RWPE2 (cell line): ENCODE results near the gene SERPINB6.
A peak's percentile ranks its signal among the peaks of the same experiment; 100 is the strongest.
"Not testable (repeated sequence)": the region's sequence is repeated elsewhere in the genome, so short reads cannot be mapped to it uniquely, and the experiment has no call there.

Experiments used
- ATAC-seq: fragments of 200-7000 bp; cut with Tn5 transposase; 3 replicates; pipeline ENCODE4 v1.9.1; 2021; ENCODE audit warnings: low read depth
- DNase-seq: peaks from one replicate; pipeline ENCODE4 v3.0.0-alpha.2; 2020; ENCODE audit warnings: low spot score
- H3K27ac ChIP-seq: fragments of 450-650 bp; 2 replicates; pipeline ENCODE4 v1.5.1; 2017; ENCODE audit warnings: mild to moderate bottlenecking; ENCODE audit not compliant: poor library complexity, severe bottlenecking
- H3K27me3 ChIP-seq: fragments of 250-450 bp; sonication (Bioruptor Pico); 2 replicates; pipeline ENCODE4 v1.5.1; 2021; ENCODE audit warnings: mild to moderate bottlenecking, moderate library complexity; ENCODE audit not compliant: insufficient read depth, poor library complexity, severe bottlenecking
- H3K36me3 ChIP-seq: fragments of 250-450 bp; sonication (Bioruptor Pico); 2 replicates; pipeline ENCODE4 v1.5.1; 2020; ENCODE audit warnings: low read depth, mild to moderate bottlenecking, moderate library complexity
- H3K4me1 ChIP-seq: fragments of 250-450 bp; sonication (Bioruptor Pico); 2 replicates; pipeline ENCODE4 v1.5.1; 2021; ENCODE audit warnings: mild to moderate bottlenecking, moderate library complexity; ENCODE audit not compliant: insufficient read depth, poor library complexity, severe bottlenecking
- H3K4me3 ChIP-seq: fragments of 250-450 bp; sonication (Bioruptor Pico); 2 replicates; pipeline ENCODE4 v1.5.1; 2021; ENCODE audit warnings: mild to moderate bottlenecking, moderate library complexity; ENCODE audit not compliant: severe bottlenecking
- H3K9me3 ChIP-seq: fragments of 250-450 bp; sonication (Bioruptor Pico); 2 replicates; pipeline ENCODE4 v1.5.1; 2021; ENCODE audit warnings: mild to moderate bottlenecking, moderate library complexity; ENCODE audit not compliant: severe bottlenecking
- TF ChIP-seq, protein P1 (sequence below): fragments of 450-650 bp; IDR thresholded peaks from one replicate; pipeline ENCODE4 v1.5.1; 2017; ENCODE audit warnings: mild to moderate bottlenecking, moderate library complexity; ENCODE audit not compliant: poor library complexity, severe bottlenecking

The SERPINB6 gene

DNA sequence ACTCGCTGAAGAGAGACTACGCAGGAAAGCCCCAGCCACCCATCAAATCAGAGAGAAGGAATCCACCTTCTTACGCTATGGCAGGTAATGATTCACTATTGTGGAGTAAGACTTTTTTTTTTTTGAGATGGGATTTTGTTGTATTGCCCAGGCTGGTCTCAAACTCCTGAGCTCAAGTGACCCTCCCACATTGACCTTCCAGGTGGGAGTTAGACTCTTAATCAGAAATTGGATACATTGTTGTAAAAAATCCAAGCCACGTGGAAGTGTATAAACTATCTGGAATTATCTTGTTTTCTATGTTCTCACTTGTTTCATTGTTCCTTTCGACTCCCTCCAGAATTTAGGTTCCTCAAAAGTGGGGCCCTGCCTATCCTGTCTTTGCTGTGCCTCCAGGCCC, 35.1 kb upstream of the SERPINB6 start:
- no peak overlapping the region for H3K27ac ChIP-seq
- H3K4me1 ChIP-seq: no peaks in the 10 kb centered on the region
- H3K4me3 ChIP-seq: no peak overlapping the region
- no peaks in the 10 kb centered on the region for H3K27me3 ChIP-seq
- peaks cover 5% of the 10 kb centered on the region for H3K9me3 ChIP-seq
- no peak for DNase-seq
- no peak for ATAC-seq
- TF ChIP-seq, protein P1, sequence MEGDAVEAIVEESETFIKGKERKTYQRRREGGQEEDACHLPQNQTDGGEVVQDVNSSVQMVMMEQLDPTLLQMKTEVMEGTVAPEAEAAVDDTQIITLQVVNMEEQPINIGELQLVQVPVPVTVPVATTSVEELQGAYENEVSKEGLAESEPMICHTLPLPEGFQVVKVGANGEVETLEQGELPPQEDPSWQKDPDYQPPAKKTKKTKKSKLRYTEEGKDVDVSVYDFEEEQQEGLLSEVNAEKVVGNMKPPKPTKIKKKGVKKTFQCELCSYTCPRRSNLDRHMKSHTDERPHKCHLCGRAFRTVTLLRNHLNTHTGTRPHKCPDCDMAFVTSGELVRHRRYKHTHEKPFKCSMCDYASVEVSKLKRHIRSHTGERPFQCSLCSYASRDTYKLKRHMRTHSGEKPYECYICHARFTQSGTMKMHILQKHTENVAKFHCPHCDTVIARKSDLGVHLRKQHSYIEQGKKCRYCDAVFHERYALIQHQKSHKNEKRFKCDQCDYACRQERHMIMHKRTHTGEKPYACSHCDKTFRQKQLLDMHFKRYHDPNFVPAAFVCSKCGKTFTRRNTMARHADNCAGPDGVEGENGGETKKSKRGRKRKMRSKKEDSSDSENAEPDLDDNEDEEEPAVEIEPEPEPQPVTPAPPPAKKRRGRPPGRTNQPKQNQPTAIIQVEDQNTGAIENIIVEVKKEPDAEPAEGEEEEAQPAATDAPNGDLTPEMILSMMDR: no peak
- peaks cover 18% of the 10 kb centered on the region for H3K36me3 ChIP-seq

GRCh38 chr6:3005874-3006273, 34.5 kb upstream of the SERPINB6 start:
- no peak for ATAC-seq
- DNase-seq: no peak
- no peaks in the 10 kb centered on the region for H3K9me3 ChIP-seq
- TF ChIP-seq, protein P1: no peak
- no peak overlapping the region for H3K4me3 ChIP-seq
- H3K27ac ChIP-seq: no peak overlapping the region
- H3K27me3 ChIP-seq: no peaks in the 10 kb centered on the region
- H3K4me1 ChIP-seq: no peaks in the 10 kb centered on the region
- H3K36me3 ChIP-seq: peaks cover 18% of the 10 kb centered on the region

DNA sequence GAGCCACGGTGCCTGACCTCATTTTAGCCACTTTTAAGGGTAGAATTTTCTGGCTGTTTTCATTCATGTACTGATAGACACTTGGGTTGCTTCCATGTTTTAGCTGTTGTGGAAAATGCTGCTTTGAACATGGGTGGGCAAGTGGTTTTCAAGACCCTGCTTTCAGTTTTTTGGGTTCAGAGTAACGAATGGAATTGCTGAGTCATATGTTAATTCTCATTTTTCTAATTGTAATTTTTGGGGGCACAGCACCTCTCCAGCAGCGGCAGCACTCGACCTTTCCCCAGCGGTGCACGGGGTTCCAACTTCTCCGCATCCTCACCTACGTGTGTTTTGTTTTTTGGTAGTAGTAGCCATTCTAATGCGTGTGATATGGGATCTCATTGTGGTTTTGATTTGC, 33.7 kb upstream of the SERPINB6 start:
- ATAC-seq (no peak), DNase-seq (no peak)
- no peaks in the 10 kb centered on the region for H3K9me3 ChIP-seq
- TF ChIP-seq, protein P1: no peak
- H3K27me3 ChIP-seq: no peaks in the 10 kb centered on the region
- H3K4me3 ChIP-seq: no peak overlapping the region
- H3K4me1 ChIP-seq: no peaks in the 10 kb centered on the region
- no peak overlapping the region for H3K27ac ChIP-seq
- H3K36me3 ChIP-seq: peaks cover 15% of the 10 kb centered on the region

- DNase-seq, H3K4me3 ChIP-seq, H3K9me3 ChIP-seq, ATAC-seq, H3K27ac ChIP-seq, H3K36me3 ChIP-seq, H3K4me1 ChIP-seq, H3K27me3 ChIP-seq: not testable (repeated sequence)
These were observed 31.9 kb upstream of the SERPINB6 start for GRCh38 chr6:3003226-3003625.

DNA sequence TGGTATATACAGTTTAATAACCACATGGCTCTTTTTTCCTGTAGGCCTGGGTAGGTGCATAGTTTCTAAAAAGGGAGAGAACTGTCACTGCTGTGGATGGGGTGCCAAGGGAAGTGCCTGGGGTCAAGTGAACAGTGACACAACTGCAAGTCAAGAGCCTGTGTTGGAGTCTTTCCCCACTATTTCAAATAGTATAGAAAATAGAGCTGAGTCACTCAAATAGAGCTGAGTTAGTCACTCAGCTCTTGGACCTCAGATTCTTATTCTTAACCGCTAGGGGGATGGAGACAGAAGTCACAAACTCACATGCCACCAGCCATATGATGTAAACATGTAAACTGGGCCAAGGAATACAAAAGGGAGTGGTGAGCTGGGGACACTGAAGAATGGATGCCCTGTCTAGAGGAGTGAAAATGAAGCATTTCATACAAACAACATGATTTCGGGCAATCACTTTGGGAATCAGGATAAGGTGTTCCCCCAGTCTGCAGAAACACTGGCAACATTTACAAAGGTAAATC, 30.5 kb upstream of the SERPINB6 start:
- Histone ChIP-seq H3K36me3 (peaks cover 7% of the 10 kb centered on the region; the same call in 1 of the 2 replicates), H3K9me3 (no peaks in the 10 kb centered on the region), H3K27me3 (no peaks in the 10 kb centered on the region), H3K4me3 (no peak overlapping the region), H3K4me1 (peaks cover 5% of the 10 kb centered on the region), H3K27ac (no peak overlapping the region)
- TF ChIP-seq, protein P1: peak; percentile 64
- ATAC-seq (0 out of 3 replicates have a peak, but pooled peaks have one; percentile 4), DNase-seq (no peak)
